IMR-90 (cell line): ENCODE measurements around the gene ID3. TPM values are rescaled to one million over a fixed set of nuclear protein-coding genes. Genes with fewer than 3 reads are reported as not detected.

Experiments
- ATAC-seq: fragments of 200-7000 bp; cut with Tn5 transposase; 2 replicates; pipeline ENCODE4 v1.9.1; 2020; ENCODE audit warnings: low read depth, mild to moderate bottlenecking, moderate library complexity
- BruUV-seq: library from RNA; stranded (reverse); fragments of 400-500 nt; replicated peaks from 2 replicates; lab custom pipeline; 2021; lab: Mats Ljungman, UMichigan
- CTCF ChIA-PET: fragments of 300-600 bp; formaldehyde crosslinking; extraction: SDS; loops from one replicate; lab custom pipeline; 2021; ENCODE audit warnings: antibody characterized with exemption; lab: Yijun Ruan, JAX
- POLR2A ChIA-PET: fragments of 300-600 bp; sonication (Branson Sonifier 250); formaldehyde crosslinking; loops from one replicate; lab custom pipeline; 2022; ENCODE audit warnings: antibody characterized with exemption; ENCODE audit not compliant: unreplicated experiment; lab: Charles Lee
- DNase-seq: peaks from one replicate; pipeline ENCODE4 v3.0.0; 2013
- H2AFZ ChIP-seq: replicated peaks from 2 replicates; pipeline ENCODE3; 2013; ENCODE audit warnings: low read length, mild to moderate bottlenecking; ENCODE audit not compliant: poor library complexity
- H2AK5ac ChIP-seq: 2 replicates; pipeline ENCODE4 v1.6.1; 2013; ENCODE audit warnings: low read depth, low read length, inconsistent platforms
- H2AK9ac ChIP-seq: replicated peaks from 2 replicates; pipeline ENCODE3; 2013; ENCODE audit warnings: mild to moderate bottlenecking, low read depth, low read length, moderate library complexity; ENCODE audit not compliant: poor library complexity
- H2BK120ac ChIP-seq: 2 replicates; pipeline ENCODE4 v1.6.1; 2013; ENCODE audit warnings: low read depth, low read length, inconsistent platforms
- H2BK15ac ChIP-seq: 3 replicates; pipeline ENCODE4 v1.6.1; 2013; ENCODE audit warnings: low read depth, low read length, inconsistent platforms
- H2BK20ac ChIP-seq: 2 replicates; pipeline ENCODE4 v1.6.1; 2013; ENCODE audit warnings: low read depth, mild to moderate bottlenecking, inconsistent platforms, low read length, moderate library complexity
- H2BK5ac ChIP-seq: 2 replicates; pipeline ENCODE4 v1.6.1; 2013; ENCODE audit warnings: mild to moderate bottlenecking, low read depth, low read length, inconsistent platforms; ENCODE audit not compliant: poor library complexity, severe bottlenecking
- H3K14ac ChIP-seq: replicated peaks from 2 replicates; pipeline ENCODE4 v1.6.1; 2013; ENCODE audit warnings: low read depth, low read length, inconsistent platforms
- H3K18ac ChIP-seq: 2 replicates; pipeline ENCODE4 v1.6.1; 2013; ENCODE audit warnings: low read depth, low read length, control low read depth
- H3K23ac ChIP-seq: 2 replicates; pipeline ENCODE4 v1.6.1; 2013; ENCODE audit warnings: low read depth, low read length, inconsistent platforms
- H3K27ac ChIP-seq: 2 replicates; pipeline ENCODE4 v1.5.1; 2013; ENCODE audit warnings: mild to moderate bottlenecking, control low read depth, low read length; ENCODE audit not compliant: insufficient read depth
- H3K27me3 ChIP-seq: 2 replicates; pipeline ENCODE4 v1.6.1; 2013; ENCODE audit warnings: low read length; ENCODE audit not compliant: control insufficient read depth, insufficient read depth
- H3K36me3 ChIP-seq: 2 replicates; pipeline ENCODE4 v1.6.1; 2013; ENCODE audit warnings: low read length, mixed read lengths; ENCODE audit not compliant: control insufficient read depth, insufficient read depth
- H3K4ac ChIP-seq: 2 replicates; pipeline ENCODE4 v1.6.1; 2013; ENCODE audit warnings: low read depth, low read length, inconsistent platforms
- H3K4me1 ChIP-seq: 2 replicates; pipeline ENCODE4 v1.6.1; 2013; ENCODE audit warnings: low read length, mixed read lengths; ENCODE audit not compliant: control insufficient read depth, insufficient read depth
- H3K4me2 ChIP-seq: 2 replicates; pipeline ENCODE4 v1.6.1; 2013; ENCODE audit warnings: low read depth, mild to moderate bottlenecking, control low read depth, low read length, moderate library complexity
- H3K4me3 ChIP-seq: 2 replicates; pipeline ENCODE4 v1.5.1; 2013; ENCODE audit warnings: low read depth, mild to moderate bottlenecking, control low read depth, low read length, moderate library complexity; ENCODE audit not compliant: insufficient read depth
- H3K56ac ChIP-seq: 2 replicates; pipeline ENCODE4 v1.6.1; 2013; ENCODE audit warnings: low read length, inconsistent platforms; ENCODE audit not compliant: insufficient read depth; ENCODE audit errors: extremely low read depth
- H3K79me1 ChIP-seq, 2 experiments: 2 replicates each; pipeline ENCODE4 v1.6.1; 2013; ENCODE audit warnings: low read length in 2 of 2, inconsistent platforms in 1 of 2, low read depth in 1 of 2
- H3K9ac ChIP-seq: 2 replicates; pipeline ENCODE4 v1.6.1; 2013; ENCODE audit warnings: low read depth, low read length, control low read depth
- H3K9me1 ChIP-seq: 2 replicates; pipeline ENCODE4 v1.6.1; 2013; ENCODE audit warnings: low read length, inconsistent platforms; ENCODE audit not compliant: insufficient read depth
- H3K9me3 ChIP-seq: 2 replicates; pipeline ENCODE4 v1.6.1; 2013; ENCODE audit warnings: low read length; ENCODE audit not compliant: control insufficient read depth, insufficient read depth
- H4K20me1 ChIP-seq: 2 replicates; pipeline ENCODE4 v1.6.1; 2013; ENCODE audit warnings: low read length, inconsistent platforms; ENCODE audit not compliant: insufficient read depth
- H4K5ac ChIP-seq: 2 replicates; pipeline ENCODE4 v1.6.1; 2013; ENCODE audit warnings: mild to moderate bottlenecking, low read depth, low read length, control low read depth
- H4K8ac ChIP-seq, 2 experiments: 2 replicates each; pipeline ENCODE4 v1.6.1; 2013; ENCODE audit warnings: low read depth in 2 of 2, low read length in 2 of 2, control low read depth in 1 of 2, inconsistent platforms in 1 of 2
- H4K91ac ChIP-seq: 2 replicates; pipeline ENCODE4 v1.6.1; 2013; ENCODE audit warnings: low read depth, low read length, inconsistent platforms; ENCODE audit not compliant: insufficient read depth
- BHLHE40 ChIP-seq: fragments of 150-350 bp; IDR thresholded peaks from 2 replicates; pipeline ENCODE4 v1.6.1; 2016; ENCODE audit warnings: mild to moderate bottlenecking, low read depth, low read length
- FOS ChIP-seq: fragments of 150-350 bp; IDR thresholded peaks from 2 replicates; pipeline ENCODE4 v1.6.1; 2016; ENCODE audit warnings: low read depth, low read length
- MAFK ChIP-seq: IDR thresholded peaks from 2 replicates; pipeline ENCODE4 v1.6.1; 2012; ENCODE audit warnings: low read depth, low read length, improper control_type of control experiment
- MAZ ChIP-seq: IDR thresholded peaks from 2 replicates; pipeline ENCODE4 v1.6.1; 2012; ENCODE audit warnings: low read depth, mild to moderate bottlenecking, low read length, improper control_type of control experiment, moderate library complexity, borderline replicate concordance
- MXI1 ChIP-seq: IDR thresholded peaks from 2 replicates; pipeline ENCODE4 v1.6.1; 2012; ENCODE audit warnings: low read depth, mild to moderate bottlenecking, low read length, moderate library complexity, borderline replicate concordance
- NFE2L2 ChIP-seq: fragments of 150-350 bp; IDR thresholded peaks from 2 replicates; pipeline ENCODE4 v1.6.1; 2016; ENCODE audit warnings: low read depth, mild to moderate bottlenecking, low read length
- RAD21 ChIP-seq: IDR thresholded peaks from 2 replicates; pipeline ENCODE4 v1.6.1; 2012; ENCODE audit warnings: low read length, improper control_type of control experiment
- RCOR1 ChIP-seq: IDR thresholded peaks from 2 replicates; pipeline ENCODE4 v1.6.1; 2012; ENCODE audit warnings: mild to moderate bottlenecking, low read length, improper control_type of control experiment; ENCODE audit not compliant: insufficient replicate concordance
- SMC3 ChIP-seq: fragments of 150-350 bp; IDR thresholded peaks from 2 replicates; pipeline ENCODE4 v1.6.1; 2016; ENCODE audit warnings: low read depth, mild to moderate bottlenecking, antibody characterized with exemption, low read length, moderate library complexity
- WGBS, 2 experiments: methylation state at CpG; one replicate each; pipeline versions ENCODE4 v1.1.5 to v1.1.7; 2013; ENCODE audit warnings: missing lambda C conversion rate in 2 of 2; ENCODE audit not compliant: insufficient read length in 1 of 2; ENCODE audit errors: extremely low coverage in 2 of 2; 5-methylcytosine and 5-hydroxymethylcytosine counted together
- dilution Hi-C: fragments of 300-500 bp; cut with HindIII; formaldehyde crosslinking; loops from one replicate; pipeline ENCODE4 v1.14.3; 2018; ENCODE audit warnings: low sequenced_read_pairs; ENCODE audit not compliant: unreplicated experiment
- in situ Hi-C: fragments of 300-500 bp; cut with MboI; formaldehyde crosslinking; loops from 3 replicates; pipeline ENCODE4 v1.14.3; 2019; ENCODE audit warnings: low sequenced_read_pairs, inconsistent platforms, mixed read lengths
- intact Hi-C: fragments of 100-400 bp; cut with micrococcal nuclease; formaldehyde crosslinking; loops from 2 replicates; pipeline ENCODE4 v1.10.0; 2022
- polyA plus RNA-seq, 3 experiments: library from polyadenylated mRNA; depleted of rRNA; stranded (reverse); fragments of >200 nt; gene quantifications; 2 replicates each; pipeline ENCODE4 v1.2.3, GENCODE V29; 2012; ENCODE audit warnings: low replicate concordance in 1 of 3
- total RNA-seq: library from RNA; depleted of rRNA; stranded (reverse); fragments of >200 nt; gene quantifications from 2 replicates; pipeline ENCODE4 v1.2.3, GENCODE V29; 2012
- TF ChIP-seq, protein P1 (sequence below): fragments of 150-350 bp; IDR thresholded peaks from 2 replicates; pipeline ENCODE4 v1.6.1; 2017; ENCODE audit warnings: mild to moderate bottlenecking, antibody characterized with exemption, low read length, low read depth
- TF ChIP-seq, protein P2 (sequence below): fragments of 150-350 bp; IDR thresholded peaks from 2 replicates; pipeline ENCODE4 v1.6.1; 2016; ENCODE audit warnings: low read depth, mild to moderate bottlenecking, low read length, moderate library complexity, borderline replicate concordance
- TF ChIP-seq, protein P3 (sequence below): conservative IDR thresholded peaks from 2 replicates; pipeline ENCODE4 v1.5.1; 2012; ENCODE audit warnings: mild to moderate bottlenecking, low read depth, low read length, improper control_type of control experiment

ID3 gene
- total and polyA plus RNA-seq, 2 of the 4 experiments (the other 2 are of a cell fraction): 109 to 304 TPM

DNA sequence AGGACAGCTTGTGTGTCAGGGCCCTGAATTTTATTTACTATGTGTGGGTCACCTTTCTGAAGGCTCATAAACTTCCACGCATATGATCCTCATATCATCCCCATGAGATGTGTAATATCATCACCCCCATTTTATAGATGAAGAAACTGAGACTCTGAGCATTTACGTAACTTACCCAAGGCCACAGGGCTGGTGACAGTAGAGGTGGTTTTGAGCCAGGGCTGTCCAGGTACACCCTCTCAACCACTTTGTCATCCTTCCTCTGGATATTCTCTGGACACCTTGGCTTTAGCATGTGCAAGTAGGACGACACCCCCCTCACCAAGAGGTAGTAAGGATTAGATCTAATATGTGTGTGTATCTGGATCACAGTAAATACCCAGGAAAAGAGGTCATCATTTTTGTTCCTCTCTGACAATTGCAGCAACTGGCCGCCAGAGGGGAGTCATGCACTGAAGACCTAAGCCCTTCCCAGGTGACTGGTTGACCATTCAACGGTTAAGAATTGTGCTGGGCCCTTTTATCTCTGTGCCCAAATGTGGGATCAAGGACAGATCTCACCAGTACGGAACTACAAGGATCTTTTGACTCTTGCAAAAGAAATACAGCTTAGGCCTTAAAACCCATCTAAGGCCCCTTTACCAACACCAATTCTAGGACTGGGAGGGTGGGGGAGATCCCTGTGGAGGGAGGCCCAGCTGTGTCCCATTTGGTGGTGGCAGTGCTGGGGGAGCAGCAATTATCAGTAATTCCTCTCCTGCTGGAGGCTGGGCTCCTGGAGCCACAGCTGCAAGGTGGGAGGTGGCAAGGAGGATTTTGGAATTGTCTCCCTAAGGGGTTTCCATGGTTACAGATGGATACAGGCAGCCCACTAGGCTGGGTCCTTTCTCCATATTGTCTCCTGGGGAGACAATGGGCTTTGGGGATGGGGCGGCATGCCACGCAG is 14.6 kb downstream of the ID3 start:
- no peaks in the 10 kb centered on the region for H3K9me3 ChIP-seq
- no peak overlapping the region for H3K27ac ChIP-seq
- no peak overlapping the region for H3K56ac ChIP-seq
- CTCF ChIA-PET: interaction anchor here (0.6 to 3.3 kb wide), 6 partner anchors 13 to 111 kb away, joined by 3 to 49 read pairs (median 4); partner anchors contain the start of gene ID3
- DNase-seq: peak; percentile 83
- no peak overlapping the region for H3K9ac ChIP-seq
- no peaks in the 10 kb centered on the region for H3K36me3 ChIP-seq
- H2AK9ac ChIP-seq: peak overlapping the region; percentile 23
- no peak overlapping the region for H3K4me2 ChIP-seq
- intact Hi-C loops (loop anchor here (1.0 to 5.0 kb wide), 3 partner anchors 93 to 447 kb away; no protein-coding TSS in a partner anchor), in situ Hi-C loops (loop anchor here (5.0 to 10.0 kb wide), 2 partner anchors 93 to 210 kb away; no protein-coding TSS in a partner anchor), dilution Hi-C loops (no loop called here)
- H3K9me1 ChIP-seq: no peaks in the 10 kb centered on the region
- peak overlapping the region; percentile 6; the same call in 1 of the 3 replicates for H2BK15ac ChIP-seq
- H3K79me1 ChIP-seq: no peaks in the 10 kb centered on the region
- no peak overlapping the region for H3K4me3 ChIP-seq
- no peaks in the 10 kb centered on the region for H3K27me3 ChIP-seq
- no peak overlapping the region for H3K23ac ChIP-seq
- H4K20me1 ChIP-seq: no peaks in the 10 kb centered on the region
- 47% methylated on average over 4 of the region's 8 CpGs; no CpG with 5 or more reads in 1 of the 2 experiments for WGBS, 2 experiments
- no TSS peak for BruUV-seq
- H2BK20ac ChIP-seq: peak overlapping the region; percentile 75; the same call in 1 of the 2 replicates
- peak; percentile 89 for ATAC-seq
- no peak overlapping the region; the same call in 1 of the 2 replicates for H3K14ac ChIP-seq
- H3K18ac ChIP-seq: no peak overlapping the region
- H4K8ac ChIP-seq: peak overlapping the region in 1 of 2 experiments; percentile 50; a peak in 1 of 4 replicates
- POLR2A ChIA-PET: no interaction called here
- peak overlapping the region; percentile 79 for H2BK120ac ChIP-seq
- H3K4ac ChIP-seq: peak overlapping the region; percentile 26; the same call in 1 of the 2 replicates
- H2AK5ac ChIP-seq: peak overlapping the region; percentile 56
- peak overlapping the region; percentile 70 for H2AFZ ChIP-seq
- no peak overlapping the region for H2BK5ac ChIP-seq
- no peaks in the 10 kb centered on the region for H3K4me1 ChIP-seq
- H4K5ac ChIP-seq: no peak overlapping the region
- H4K91ac ChIP-seq: peak overlapping the region; percentile 28; the same call in 1 of the 2 replicates
- TF ChIP-seq, protein P1, sequence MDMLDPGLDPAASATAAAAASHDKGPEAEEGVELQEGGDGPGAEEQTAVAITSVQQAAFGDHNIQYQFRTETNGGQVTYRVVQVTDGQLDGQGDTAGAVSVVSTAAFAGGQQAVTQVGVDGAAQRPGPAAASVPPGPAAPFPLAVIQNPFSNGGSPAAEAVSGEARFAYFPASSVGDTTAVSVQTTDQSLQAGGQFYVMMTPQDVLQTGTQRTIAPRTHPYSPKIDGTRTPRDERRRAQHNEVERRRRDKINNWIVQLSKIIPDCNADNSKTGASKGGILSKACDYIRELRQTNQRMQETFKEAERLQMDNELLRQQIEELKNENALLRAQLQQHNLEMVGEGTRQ: peak; percentile 13; the same call in 1 of the 2 replicates
- TF ChIP-seq MAFK: no peak
- TF ChIP-seq, protein P2, sequence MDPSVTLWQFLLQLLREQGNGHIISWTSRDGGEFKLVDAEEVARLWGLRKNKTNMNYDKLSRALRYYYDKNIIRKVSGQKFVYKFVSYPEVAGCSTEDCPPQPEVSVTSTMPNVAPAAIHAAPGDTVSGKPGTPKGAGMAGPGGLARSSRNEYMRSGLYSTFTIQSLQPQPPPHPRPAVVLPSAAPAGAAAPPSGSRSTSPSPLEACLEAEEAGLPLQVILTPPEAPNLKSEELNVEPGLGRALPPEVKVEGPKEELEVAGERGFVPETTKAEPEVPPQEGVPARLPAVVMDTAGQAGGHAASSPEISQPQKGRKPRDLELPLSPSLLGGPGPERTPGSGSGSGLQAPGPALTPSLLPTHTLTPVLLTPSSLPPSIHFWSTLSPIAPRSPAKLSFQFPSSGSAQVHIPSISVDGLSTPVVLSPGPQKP: no peak
- TF ChIP-seq RAD21: peak; percentile 98
- TF ChIP-seq MXI1: no peak
- peak; percentile 100 for TF ChIP-seq SMC3
- no peak for TF ChIP-seq FOS
- no peak for TF ChIP-seq RCOR1
- TF ChIP-seq, protein P3, sequence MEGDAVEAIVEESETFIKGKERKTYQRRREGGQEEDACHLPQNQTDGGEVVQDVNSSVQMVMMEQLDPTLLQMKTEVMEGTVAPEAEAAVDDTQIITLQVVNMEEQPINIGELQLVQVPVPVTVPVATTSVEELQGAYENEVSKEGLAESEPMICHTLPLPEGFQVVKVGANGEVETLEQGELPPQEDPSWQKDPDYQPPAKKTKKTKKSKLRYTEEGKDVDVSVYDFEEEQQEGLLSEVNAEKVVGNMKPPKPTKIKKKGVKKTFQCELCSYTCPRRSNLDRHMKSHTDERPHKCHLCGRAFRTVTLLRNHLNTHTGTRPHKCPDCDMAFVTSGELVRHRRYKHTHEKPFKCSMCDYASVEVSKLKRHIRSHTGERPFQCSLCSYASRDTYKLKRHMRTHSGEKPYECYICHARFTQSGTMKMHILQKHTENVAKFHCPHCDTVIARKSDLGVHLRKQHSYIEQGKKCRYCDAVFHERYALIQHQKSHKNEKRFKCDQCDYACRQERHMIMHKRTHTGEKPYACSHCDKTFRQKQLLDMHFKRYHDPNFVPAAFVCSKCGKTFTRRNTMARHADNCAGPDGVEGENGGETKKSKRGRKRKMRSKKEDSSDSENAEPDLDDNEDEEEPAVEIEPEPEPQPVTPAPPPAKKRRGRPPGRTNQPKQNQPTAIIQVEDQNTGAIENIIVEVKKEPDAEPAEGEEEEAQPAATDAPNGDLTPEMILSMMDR: peak; percentile 98
- TF ChIP-seq MAZ: no peak
- no peak for TF ChIP-seq NFE2L2
- TF ChIP-seq BHLHE40: no peak
